ENCODE data around the gene IQGAP1. TPM values are rescaled to one million over a fixed set of nuclear protein-coding genes. Genes with fewer than 3 reads are reported as not detected.

IQGAP1 gene
- total RNA-seq, 2 donors from 2014 or later: 222 to 382 TPM

DNA sequence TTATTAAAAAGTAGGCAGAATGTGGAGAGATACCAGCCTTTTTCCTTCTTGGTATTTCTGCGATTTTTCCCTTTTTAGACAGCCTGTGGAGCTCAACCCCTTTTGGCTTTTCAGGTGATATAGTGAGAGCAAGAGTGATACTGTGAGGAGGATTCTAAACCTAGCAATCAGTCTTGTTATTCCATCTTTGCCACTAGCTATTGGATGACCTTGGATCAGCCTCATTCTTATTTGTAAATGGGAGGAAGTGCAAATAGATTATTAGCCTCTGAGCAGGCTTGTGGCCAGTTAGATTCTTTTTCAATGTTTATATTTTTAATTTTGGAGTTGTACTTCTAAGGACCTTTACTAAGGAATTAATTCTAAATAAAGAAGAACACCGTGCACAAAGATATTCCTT lies 34.0 kb downstream of the IQGAP1 start:
- Mint-ChIP-seq H3K9me3 (no peaks in the 10 kb centered on the region), H3K4me1 (ENCODE audit: low read depth in 2 of 2) (peaks cover 59 to 68% of the 10 kb centered on the region in 2 donors), H3K4me3 (no peak overlapping the region), H3K27me3 (no peaks in the 10 kb centered on the region), H3K27ac (peak overlapping the region; percentile 53 to 70), H3K36me3 (peaks cover 15% of the 10 kb centered on the region)
- DNase-seq (ENCODE audit: low spot score): no peak
- no peak for ATAC-seq

DNA sequence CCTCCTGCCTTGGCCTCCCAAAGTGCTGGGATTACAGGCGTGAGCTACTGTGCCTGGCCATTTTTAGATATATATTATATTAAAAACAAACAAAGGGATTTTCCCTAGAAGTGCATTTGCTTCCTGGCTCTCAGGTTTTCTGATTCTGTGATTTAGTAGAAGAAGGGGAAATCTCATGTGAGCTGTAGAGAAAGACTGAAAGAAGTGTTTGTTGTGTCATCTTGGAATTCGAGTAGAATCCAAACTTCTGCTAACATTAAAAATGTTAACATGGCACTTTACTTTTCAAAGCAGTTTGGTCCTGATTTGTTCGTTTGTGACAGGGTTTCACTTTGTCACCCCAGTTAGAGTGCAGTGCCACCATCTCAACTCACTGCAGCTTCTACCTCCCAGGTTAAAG lies 34.9 kb downstream of the IQGAP1 start:
- ATAC-seq (no peak), DNase-seq (ENCODE audit: low spot score) (no peak)
- Mint-ChIP-seq H3K9me3 (no peaks in the 10 kb centered on the region), H3K27me3 (no peaks in the 10 kb centered on the region), H3K4me1 (ENCODE audit: low read depth in 2 of 2) (peaks cover 52 to 59% of the 10 kb centered on the region in 2 donors), H3K36me3 (peaks cover 6% of the 10 kb centered on the region), H3K27ac (peak overlapping the region; percentile 28 to 82), H3K4me3 (no peak overlapping the region)

DNA sequence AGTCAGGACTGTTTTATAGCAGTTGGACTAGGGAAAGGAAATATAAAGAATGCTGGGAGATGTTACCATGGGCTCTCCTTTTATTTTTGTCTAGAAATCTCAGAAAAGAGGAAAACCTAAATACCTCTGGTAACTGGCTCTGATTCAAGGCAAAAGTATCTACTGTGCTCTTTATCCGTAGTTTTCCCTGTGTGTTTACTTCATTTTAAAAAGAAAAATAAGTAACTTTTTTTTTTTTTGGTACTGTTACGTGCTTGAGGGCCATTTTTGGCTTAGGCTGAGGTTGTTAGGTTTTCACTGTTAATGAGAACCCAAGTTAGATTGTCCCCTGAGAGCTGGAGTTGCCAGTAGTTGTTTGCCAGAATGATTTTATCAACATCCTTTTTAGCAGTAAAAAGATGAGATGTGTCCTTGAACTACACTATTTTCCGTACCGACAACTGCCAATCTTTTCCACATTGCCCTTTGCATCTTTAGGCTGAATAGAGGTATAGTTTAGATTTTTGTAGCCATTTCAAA lies 35.8 kb downstream of the IQGAP1 start:
- peaks cover 6% of the 10 kb centered on the region for H3K36me3 Mint-ChIP-seq
- no peaks in the 10 kb centered on the region for H3K9me3 Mint-ChIP-seq
- peak overlapping the region; percentile 28 to 82 for H3K27ac Mint-ChIP-seq
- H3K4me3 Mint-ChIP-seq: no peak overlapping the region
- no peaks in the 10 kb centered on the region for H3K27me3 Mint-ChIP-seq
- ATAC-seq (no peak), DNase-seq (ENCODE audit: low spot score) (no peak)
- peaks cover 44 to 51% of the 10 kb centered on the region in 2 donors for H3K4me1 Mint-ChIP-seq (ENCODE audit: low read depth in 2 of 2)

DNA sequence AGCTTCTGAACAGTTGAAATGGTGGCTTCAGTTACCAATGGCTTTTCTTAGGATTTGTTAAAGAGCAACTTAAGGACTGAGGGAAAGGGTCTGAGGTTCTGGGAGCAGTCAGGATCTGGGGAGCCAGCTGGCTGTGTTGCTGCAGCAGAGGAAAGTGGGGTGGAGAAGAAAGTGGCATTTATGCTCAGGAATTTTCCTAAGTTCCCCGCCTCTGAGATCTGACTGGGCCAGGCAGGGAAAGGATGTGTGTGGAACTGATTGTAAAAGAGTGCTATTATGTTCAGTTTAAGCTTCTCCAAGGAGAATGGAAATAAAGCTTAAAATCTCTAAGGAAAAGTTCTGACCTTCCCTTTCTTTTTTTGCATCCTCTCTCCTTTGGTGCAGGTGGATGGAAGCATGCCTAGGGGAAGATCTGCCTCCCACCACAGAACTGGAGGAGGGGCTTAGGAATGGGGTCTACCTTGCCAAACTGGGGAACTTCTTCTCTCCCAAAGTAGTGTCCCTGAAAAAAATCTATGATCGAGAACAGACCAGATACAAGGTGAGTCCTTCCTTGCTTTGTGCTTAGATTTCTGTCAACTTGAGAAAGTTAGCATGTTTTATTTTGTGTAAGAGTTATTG lies 37.8 kb downstream of the IQGAP1 start:
- no peak for DNase-seq (ENCODE audit: low spot score)
- peaks cover 15% of the 10 kb centered on the region for H3K36me3 Mint-ChIP-seq
- peak overlapping the region; percentile 56 to 80 for H3K27ac Mint-ChIP-seq
- H3K4me1 Mint-ChIP-seq (ENCODE audit: low read depth in 2 of 2): peaks cover 35 to 41% of the 10 kb centered on the region in 2 donors
- H3K4me3 Mint-ChIP-seq: no peak overlapping the region
- ATAC-seq: no peak
- no peaks in the 10 kb centered on the region for H3K27me3 Mint-ChIP-seq
- no peaks in the 10 kb centered on the region for H3K9me3 Mint-ChIP-seq

GRCh38 chr15:90427185-90427584 lies 39.1 kb downstream of the IQGAP1 start:
- DNase-seq (ENCODE audit: low spot score) (no peak), ATAC-seq (no peak)
- H3K27ac Mint-ChIP-seq: peak overlapping the region in 1 of 2 donors; percentile 48
- no peaks in the 10 kb centered on the region for H3K27me3 Mint-ChIP-seq
- H3K4me1 Mint-ChIP-seq (ENCODE audit: low read depth in 2 of 2): peaks cover 31% of the 10 kb centered on the region in 2 donors
- H3K4me3 Mint-ChIP-seq: no peak overlapping the region
- H3K9me3 Mint-ChIP-seq: no peaks in the 10 kb centered on the region
- peaks cover 15% of the 10 kb centered on the region for H3K36me3 Mint-ChIP-seq

DNA sequence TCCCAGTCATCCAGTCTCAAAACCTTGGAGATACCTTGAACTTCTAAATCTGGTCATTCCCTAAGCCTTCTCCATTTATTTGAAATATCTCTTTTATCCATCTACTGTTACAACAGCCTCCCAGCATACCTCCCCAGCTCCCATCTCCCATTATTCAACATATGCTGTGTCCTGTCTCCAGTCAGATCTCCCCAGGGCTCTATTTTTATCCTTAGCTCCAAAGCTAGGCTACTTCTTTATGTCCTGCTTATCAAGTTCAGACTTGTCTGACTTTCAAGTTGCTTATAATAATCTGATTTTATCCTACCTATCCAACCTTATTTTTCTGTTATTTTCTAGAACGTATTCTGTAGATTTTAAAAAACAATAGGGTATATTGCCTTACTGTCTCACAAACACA lies 44.2 kb downstream of the IQGAP1 start:
- peak overlapping the region in 1 of 2 donors; percentile 65 for H3K27ac Mint-ChIP-seq
- H3K4me1 Mint-ChIP-seq (ENCODE audit: low read depth in 2 of 2): peaks cover 36 to 41% of the 10 kb centered on the region in 2 donors
- no peaks in the 10 kb centered on the region for H3K9me3 Mint-ChIP-seq
- H3K27me3 Mint-ChIP-seq: no peaks in the 10 kb centered on the region
- H3K36me3 Mint-ChIP-seq: peaks cover 42% of the 10 kb centered on the region
- no peak for DNase-seq (ENCODE audit: low spot score)
- H3K4me3 Mint-ChIP-seq: no peak overlapping the region
- no peak for ATAC-seq

GRCh38 chr15:90435652-90436337 lies 47.8 kb downstream of the IQGAP1 start:
- ATAC-seq (no peak), DNase-seq (ENCODE audit: low spot score) (no peak)
- Mint-ChIP-seq H3K4me1 (ENCODE audit: low read depth in 2 of 2) (peaks cover 39 to 46% of the 10 kb centered on the region in 2 donors), H3K9me3 (no peaks in the 10 kb centered on the region), H3K27ac (peak overlapping the region; percentile 39 to 54), H3K4me3 (no peak overlapping the region), H3K36me3 (peaks cover 39% of the 10 kb centered on the region), H3K27me3 (no peaks in the 10 kb centered on the region)

DNA sequence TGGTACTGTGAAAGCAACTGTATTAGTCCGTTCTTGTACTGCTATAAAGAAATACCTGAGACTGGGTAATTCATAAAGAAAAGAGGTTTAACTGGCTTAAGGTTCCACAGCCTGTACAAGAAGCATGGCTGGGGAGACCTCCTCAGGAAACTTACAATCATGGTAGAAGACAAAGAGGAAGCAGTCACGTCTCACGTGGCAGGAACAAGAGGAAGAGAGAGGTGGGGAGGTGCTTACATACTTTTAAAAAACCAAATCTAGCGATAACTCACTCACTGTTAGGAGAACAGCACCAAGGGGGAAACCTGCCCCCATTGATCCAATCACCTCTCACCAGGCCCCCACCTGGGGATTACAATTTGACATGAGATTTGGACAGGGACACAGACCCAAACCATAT lies 48.9 kb downstream of the IQGAP1 start:
- no peak for ATAC-seq
- peaks cover 40 to 44% of the 10 kb centered on the region in 2 donors for H3K4me1 Mint-ChIP-seq (ENCODE audit: low read depth in 2 of 2)
- no peak overlapping the region for H3K4me3 Mint-ChIP-seq
- no peak for DNase-seq (ENCODE audit: low spot score)
- H3K36me3 Mint-ChIP-seq: peaks cover 44% of the 10 kb centered on the region
- no peaks in the 10 kb centered on the region for H3K27me3 Mint-ChIP-seq
- H3K27ac Mint-ChIP-seq: peak overlapping the region; percentile 39 to 54
- H3K9me3 Mint-ChIP-seq: no peaks in the 10 kb centered on the region

- H3K4me3 Mint-ChIP-seq: no peak overlapping the region
- no peak overlapping the region for H3K27ac Mint-ChIP-seq
- H3K9me3 Mint-ChIP-seq: no peaks in the 10 kb centered on the region
- peaks cover 41% of the 10 kb centered on the region for H3K36me3 Mint-ChIP-seq
- peaks cover 37 to 38% of the 10 kb centered on the region in 2 donors for H3K4me1 Mint-ChIP-seq (ENCODE audit: low read depth in 2 of 2)
- DNase-seq (ENCODE audit: low spot score) (no peak), ATAC-seq (no peak)
- H3K27me3 Mint-ChIP-seq: no peaks in the 10 kb centered on the region
Measured at GRCh38 chr15:90437516-90437915, 49.5 kb downstream of the IQGAP1 start.

GRCh38 chr15:90439946-90440345 lies 51.9 kb downstream of the IQGAP1 start:
- Mint-ChIP-seq H3K27me3 (no peaks in the 10 kb centered on the region), H3K27ac (peak overlapping the region; percentile 24 to 83), H3K36me3 (peaks cover 26% of the 10 kb centered on the region), H3K4me1 (ENCODE audit: low read depth in 2 of 2) (peaks cover 27 to 32% of the 10 kb centered on the region in 2 donors), H3K4me3 (no peak overlapping the region), H3K9me3 (no peaks in the 10 kb centered on the region)
- no peak for ATAC-seq
- DNase-seq (ENCODE audit: low spot score): no peak

DNA sequence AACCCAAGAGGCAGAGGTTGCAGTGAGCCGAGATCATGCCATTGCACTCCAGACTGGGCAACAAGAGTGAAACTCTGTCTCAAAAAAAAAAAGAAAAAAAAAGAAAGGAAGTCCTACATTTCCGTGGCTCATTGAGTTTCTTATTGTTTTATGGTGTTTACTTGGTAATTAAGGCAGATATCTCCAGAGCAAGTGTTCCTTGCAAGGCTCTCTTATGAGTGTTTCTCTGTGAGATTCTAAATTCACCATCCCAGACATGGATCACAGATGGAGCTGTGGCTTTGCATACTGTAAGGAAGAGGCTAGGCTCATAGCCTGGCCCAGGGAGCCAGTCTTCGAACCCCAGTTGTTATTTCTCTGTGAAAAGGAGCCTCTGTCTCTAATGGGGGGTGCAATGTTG lies 53.0 kb downstream of the IQGAP1 start:
- ATAC-seq (no peak), DNase-seq (ENCODE audit: low spot score) (no peak)
- Mint-ChIP-seq H3K27ac (peak overlapping the region; percentile 24 to 83), H3K36me3 (peaks cover 29% of the 10 kb centered on the region), H3K4me3 (no peak overlapping the region), H3K27me3 (no peaks in the 10 kb centered on the region), H3K4me1 (ENCODE audit: low read depth in 2 of 2) (peaks cover 19 to 28% of the 10 kb centered on the region in 2 donors), H3K9me3 (no peaks in the 10 kb centered on the region)

GRCh38 chr15:90442423-90442822 lies 54.4 kb downstream of the IQGAP1 start:
- Mint-ChIP-seq H3K27ac (no peak overlapping the region), H3K36me3 (peaks cover 23% of the 10 kb centered on the region)
- ATAC-seq: no peak

GRCh38 chr15:90449206-90449735 lies 61.2 kb downstream of the IQGAP1 start:
- H3K4me3 Mint-ChIP-seq: no peak overlapping the region
- DNase-seq (ENCODE audit: low spot score) (no peak), ATAC-seq (peak in 1 of 2 donors; percentile 31)
- H3K27ac Mint-ChIP-seq: peak overlapping the region; percentile 29 to 54
- H3K9me3 Mint-ChIP-seq: no peaks in the 10 kb centered on the region
- H3K27me3 Mint-ChIP-seq: no peaks in the 10 kb centered on the region
- peaks cover 63% of the 10 kb centered on the region for H3K36me3 Mint-ChIP-seq
- H3K4me1 Mint-ChIP-seq (ENCODE audit: low read depth in 2 of 2): peaks cover 34 to 54% of the 10 kb centered on the region in 2 donors

More at GRCh38 chr15:90442423-90442822, 54.4 kb downstream of the IQGAP1 start:
- H3K27me3 Mint-ChIP-seq: no peaks in the 10 kb centered on the region
- DNase-seq (ENCODE audit: low spot score): no peak
- H3K4me1 Mint-ChIP-seq (ENCODE audit: low read depth in 2 of 2): peaks cover 13 to 23% of the 10 kb centered on the region in 2 donors
- no peaks in the 10 kb centered on the region for H3K9me3 Mint-ChIP-seq
- H3K4me3 Mint-ChIP-seq: no peak overlapping the region
